GM19438 (cell line): Measurements from ENCODE around the gene CCNI2.

Experiments
- ATAC-seq: cut with Tn5 transposase; IDR thresholded peaks from one replicate; pipeline ENCODE4 v1.9.1; 2021; ENCODE audit warnings: low read depth; ENCODE audit not compliant: unreplicated experiment

CCNI2 gene

GRCh38 chr5:132746954-132747615 lies at the start of gene CCNI2:
Gene CCNI2 (plus strand): TSS chr5:132747426. CDS start chr5:132747496, 70 bp downstream.
- no peak for ATAC-seq

GRCh38 chr5:132704875-132705274 lies 42.4 kb upstream of the CCNI2 start:
- no peak for ATAC-seq

- no peak for ATAC-seq
These were observed 38.6 kb upstream of the CCNI2 start for GRCh38 chr5:132708645-132709044.

- no peak for ATAC-seq
These were observed 32.5 kb upstream of the CCNI2 start for GRCh38 chr5:132714456-132715307.

- ATAC-seq: no peak
These were observed 28.5 kb upstream of the CCNI2 start for GRCh38 chr5:132718544-132719312.

GRCh38 chr5:132725745-132726144 lies 21.5 kb upstream of the CCNI2 start:
- no peak for ATAC-seq

- no peak for ATAC-seq
These were observed 17.3 kb upstream of the CCNI2 start for GRCh38 chr5:132729896-132730295.

GRCh38 chr5:132733499-132734148 lies 13.6 kb upstream of the CCNI2 start:
- ATAC-seq: no peak

GRCh38 chr5:132734687-132735086 lies 12.5 kb upstream of the CCNI2 start:
- ATAC-seq: no peak

GRCh38 chr5:132736853-132737833 lies 10.1 kb upstream of the CCNI2 start, which contains the start of gene KIF3A:
Gene KIF3A (minus strand): TSS chr5:132737546. CDS start chr5:132737419, 127 bp downstream.
- ATAC-seq: peak; percentile 92

GRCh38 chr5:132737982-132738681 lies 9.1 kb upstream of the CCNI2 start:
- ATAC-seq: no peak

GRCh38 chr5:132739232-132739631 lies 8.0 kb upstream of the CCNI2 start:
- no peak for ATAC-seq

GRCh38 chr5:132742158-132742557 lies 5.1 kb upstream of the CCNI2 start:
- no peak for ATAC-seq

GRCh38 chr5:132742626-132743025 lies 4.6 kb upstream of the CCNI2 start:
- ATAC-seq: no peak

- no peak for ATAC-seq
These were observed 2.6 kb upstream of the CCNI2 start for GRCh38 chr5:132744659-132745058.

GRCh38 chr5:132746592-132746953 lies 653 bp upstream of the CCNI2 start:
- ATAC-seq: no peak

GRCh38 chr5:132747616-132748440 lies 602 bp downstream of the CCNI2 start:
- ATAC-seq: no peak

GRCh38 chr5:132748522-132749000 lies 1.3 kb downstream of the CCNI2 start:
- ATAC-seq: no peak
